Mesothelial cell of epicardium (in vitro differentiated cells): ENCODE measurements around the gene KCTD2. TPM values are rescaled to one million over a fixed set of nuclear protein-coding genes. Genes with fewer than 3 reads are reported as not detected.

Experiments used
- DNase-seq, 2 experiments: peaks; one replicate each; pipeline ENCODE4 v3.0.0; 2021; ENCODE audit warnings: low spot score in 2 of 2; ENCODE audit not compliant: unreplicated experiment in 2 of 2
- H3K27ac Mint-ChIP-seq: 2 replicates; pipeline ENCODE4 v1.8.0; 2021; ENCODE audit warnings: mixed read lengths
- H3K27me3 Mint-ChIP-seq: 2 replicates; pipeline ENCODE4 v1.8.0; 2021; ENCODE audit warnings: low read depth, mixed read lengths
- H3K36me3 Mint-ChIP-seq: 2 replicates; pipeline ENCODE4 v1.8.0; 2021; ENCODE audit warnings: mixed read lengths
- H3K4me1 Mint-ChIP-seq: 2 replicates; pipeline ENCODE4 v1.8.0; 2021; ENCODE audit warnings: mixed read lengths
- H3K4me3 Mint-ChIP-seq: 2 replicates; pipeline ENCODE4 v1.8.0; 2021; ENCODE audit warnings: mild to moderate bottlenecking, moderate library complexity, mixed read lengths
- H3K9me3 Mint-ChIP-seq: 2 replicates; pipeline ENCODE4 v1.8.0; 2021; ENCODE audit warnings: mixed read lengths
- total RNA-seq: library from RNA; stranded (reverse); gene quantifications from 3 replicates; pipeline ENCODE4 v1.2.1, GENCODE V29; 2021
- TF ChIP-seq, protein P1 (sequence below): fragments of 200-600 bp; sonication (generic); IDR thresholded peaks from one replicate; pipeline ENCODE4 v1.5.0; 2021; ENCODE audit warnings: antibody characterized with exemption; ENCODE audit not compliant: unreplicated experiment

Gene KCTD2, protein sequence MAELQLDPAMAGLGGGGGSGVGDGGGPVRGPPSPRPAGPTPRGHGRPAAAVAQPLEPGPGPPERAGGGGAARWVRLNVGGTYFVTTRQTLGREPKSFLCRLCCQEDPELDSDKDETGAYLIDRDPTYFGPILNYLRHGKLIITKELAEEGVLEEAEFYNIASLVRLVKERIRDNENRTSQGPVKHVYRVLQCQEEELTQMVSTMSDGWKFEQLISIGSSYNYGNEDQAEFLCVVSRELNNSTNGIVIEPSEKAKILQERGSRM
- total RNA-seq, result 24.1 to 26.4 TPM (median 26.1 TPM) in 3 replicates

DNA sequence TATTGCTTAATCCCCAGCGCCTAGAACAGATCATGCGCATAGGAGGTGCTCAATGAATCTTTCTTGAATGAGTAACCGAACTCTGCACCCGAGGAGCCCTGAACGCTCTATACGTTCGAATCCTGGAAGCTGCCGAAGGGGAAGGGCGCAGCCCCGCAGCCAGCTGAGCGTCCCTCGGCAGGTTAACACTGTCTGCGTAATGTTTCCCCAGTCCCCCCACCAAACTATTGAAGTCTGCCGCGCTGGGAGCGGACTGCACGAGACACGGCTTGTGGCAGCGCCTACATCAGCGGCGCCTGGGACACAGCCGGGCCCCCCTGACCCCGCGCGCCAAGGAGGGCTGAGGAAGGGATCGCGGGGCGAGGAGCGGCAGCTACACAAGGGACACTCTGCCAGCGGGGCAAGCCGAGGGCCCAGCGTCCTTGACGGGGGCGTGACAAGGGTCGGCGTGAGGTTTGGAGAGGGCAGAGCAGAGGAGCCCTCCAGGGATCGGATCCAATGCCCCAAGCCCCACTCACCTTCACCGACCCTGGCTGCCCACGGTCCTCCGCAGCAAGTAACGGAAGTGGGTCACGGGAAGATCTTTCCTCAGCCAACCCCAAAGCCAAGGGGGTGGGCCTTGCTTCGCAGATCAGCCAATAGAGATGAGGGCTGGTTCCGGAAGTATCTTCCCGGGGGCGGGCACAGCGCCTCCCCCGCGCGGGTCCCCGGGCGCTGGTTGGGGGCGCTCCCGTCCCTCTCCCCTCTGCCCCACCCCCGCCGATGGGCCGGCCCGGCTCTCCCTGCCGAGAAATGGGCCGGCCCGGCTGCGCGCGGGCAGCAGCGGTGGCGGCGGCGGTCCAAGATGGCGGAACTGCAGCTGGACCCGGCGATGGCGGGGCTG, at the start of gene KCTD2, which contains the start of gene ATP5PD:
TSS of gene KCTD2 (plus strand) at position 819 of the 883 bp plus-strand sequence. CDS start at position 845, 26 bp downstream.
TSS of gene ATP5PD (minus strand) at position 563 of the 883 bp plus-strand sequence. CDS start 4,319 bp downstream, outside the sequence.
- no peaks in the 10 kb centered on the region for H3K27me3 Mint-ChIP-seq
- peak within 1 kb of the TSS; percentile 99 for H3K4me3 Mint-ChIP-seq
- DNase-seq, result peak; percentile 90 to 93
- TF ChIP-seq, protein P1, sequence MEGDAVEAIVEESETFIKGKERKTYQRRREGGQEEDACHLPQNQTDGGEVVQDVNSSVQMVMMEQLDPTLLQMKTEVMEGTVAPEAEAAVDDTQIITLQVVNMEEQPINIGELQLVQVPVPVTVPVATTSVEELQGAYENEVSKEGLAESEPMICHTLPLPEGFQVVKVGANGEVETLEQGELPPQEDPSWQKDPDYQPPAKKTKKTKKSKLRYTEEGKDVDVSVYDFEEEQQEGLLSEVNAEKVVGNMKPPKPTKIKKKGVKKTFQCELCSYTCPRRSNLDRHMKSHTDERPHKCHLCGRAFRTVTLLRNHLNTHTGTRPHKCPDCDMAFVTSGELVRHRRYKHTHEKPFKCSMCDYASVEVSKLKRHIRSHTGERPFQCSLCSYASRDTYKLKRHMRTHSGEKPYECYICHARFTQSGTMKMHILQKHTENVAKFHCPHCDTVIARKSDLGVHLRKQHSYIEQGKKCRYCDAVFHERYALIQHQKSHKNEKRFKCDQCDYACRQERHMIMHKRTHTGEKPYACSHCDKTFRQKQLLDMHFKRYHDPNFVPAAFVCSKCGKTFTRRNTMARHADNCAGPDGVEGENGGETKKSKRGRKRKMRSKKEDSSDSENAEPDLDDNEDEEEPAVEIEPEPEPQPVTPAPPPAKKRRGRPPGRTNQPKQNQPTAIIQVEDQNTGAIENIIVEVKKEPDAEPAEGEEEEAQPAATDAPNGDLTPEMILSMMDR, result no peak
- H3K27ac Mint-ChIP-seq, result peak within 1 kb of the TSS; percentile 96
- H3K4me1 Mint-ChIP-seq, result peaks cover 33% of the 10 kb centered on the region
- peaks cover 8% of the 10 kb centered on the region for H3K36me3 Mint-ChIP-seq
- H3K9me3 Mint-ChIP-seq, result no peaks in the 10 kb centered on the region

GRCh38 chr17:74998783-74999182, 48.2 kb upstream of the KCTD2 start:
- Mint-ChIP-seq H3K4me1 (peaks cover 9% of the 10 kb centered on the region), H3K36me3 (peaks cover 8% of the 10 kb centered on the region), H3K27ac (no peak overlapping the region), H3K4me3 (no peak overlapping the region), H3K9me3 (no peaks in the 10 kb centered on the region), H3K27me3 (no peaks in the 10 kb centered on the region)
- TF ChIP-seq, protein P1, result no peak
- no peak for DNase-seq

- no peak overlapping the region for H3K27ac Mint-ChIP-seq
- DNase-seq, result no peak
- no peaks in the 10 kb centered on the region for H3K27me3 Mint-ChIP-seq
- peaks cover 7% of the 10 kb centered on the region for H3K36me3 Mint-ChIP-seq
- H3K4me1 Mint-ChIP-seq, result peaks cover 1% of the 10 kb centered on the region
- H3K4me3 Mint-ChIP-seq, result no peak overlapping the region
- no peaks in the 10 kb centered on the region for H3K9me3 Mint-ChIP-seq
- TF ChIP-seq, protein P1, result no peak
Observed at GRCh38 chr17:74999523-74999922, 47.5 kb upstream of the KCTD2 start.

DNA sequence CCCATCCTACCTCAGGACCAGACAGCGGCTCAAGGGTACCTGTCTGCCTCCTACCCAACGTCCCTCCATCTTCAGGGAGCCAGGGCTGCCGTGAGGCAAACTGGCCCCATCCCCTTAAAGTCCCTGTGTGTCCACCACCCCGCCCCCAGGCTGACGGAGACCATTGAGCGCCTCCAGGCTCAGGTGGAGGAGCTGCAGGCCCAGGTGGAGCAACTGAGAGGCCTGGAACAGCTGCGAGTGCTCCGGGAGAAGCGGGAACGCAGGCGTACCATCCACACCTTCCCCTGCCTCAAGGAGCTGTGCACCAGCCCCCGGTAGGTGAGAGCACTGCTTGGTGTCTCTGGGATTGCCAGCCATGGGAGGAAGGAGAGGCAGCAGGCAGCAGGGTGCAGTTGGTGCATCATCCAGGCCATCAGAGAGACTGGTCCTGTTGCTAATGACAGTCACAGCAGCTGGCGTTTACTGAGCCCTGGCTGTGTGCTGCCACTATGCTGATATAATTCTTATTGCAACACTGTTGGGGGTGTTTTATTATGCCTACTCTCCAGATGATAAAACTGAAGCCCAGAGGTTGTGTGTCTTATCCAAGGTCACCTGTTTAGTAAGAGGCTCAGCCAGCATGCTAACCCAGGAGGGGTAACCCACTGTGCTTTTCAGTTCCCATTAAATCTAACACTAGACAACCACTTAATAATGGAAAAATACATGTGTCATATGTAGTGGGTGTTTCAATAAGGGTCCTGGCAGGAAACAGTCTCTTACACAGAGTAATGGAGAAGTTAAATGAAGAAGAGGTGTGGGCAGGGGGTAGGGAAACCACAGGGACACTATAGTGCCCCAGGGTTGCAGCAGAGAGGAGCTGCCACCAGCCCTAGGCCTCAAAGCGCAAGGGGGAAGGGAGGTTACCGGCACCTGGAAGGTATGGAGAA, 44.8 kb upstream of the KCTD2 start:
- Mint-ChIP-seq H3K27ac (no peak overlapping the region), H3K36me3 (peaks cover 6% of the 10 kb centered on the region), H3K4me1 (no peaks in the 10 kb centered on the region), H3K9me3 (no peaks in the 10 kb centered on the region), H3K4me3 (no peak overlapping the region), H3K27me3 (no peaks in the 10 kb centered on the region)
- TF ChIP-seq, protein P1, result no peak
- DNase-seq, result no peak
